ENCODE measurements around the gene GINS2.

DNA sequence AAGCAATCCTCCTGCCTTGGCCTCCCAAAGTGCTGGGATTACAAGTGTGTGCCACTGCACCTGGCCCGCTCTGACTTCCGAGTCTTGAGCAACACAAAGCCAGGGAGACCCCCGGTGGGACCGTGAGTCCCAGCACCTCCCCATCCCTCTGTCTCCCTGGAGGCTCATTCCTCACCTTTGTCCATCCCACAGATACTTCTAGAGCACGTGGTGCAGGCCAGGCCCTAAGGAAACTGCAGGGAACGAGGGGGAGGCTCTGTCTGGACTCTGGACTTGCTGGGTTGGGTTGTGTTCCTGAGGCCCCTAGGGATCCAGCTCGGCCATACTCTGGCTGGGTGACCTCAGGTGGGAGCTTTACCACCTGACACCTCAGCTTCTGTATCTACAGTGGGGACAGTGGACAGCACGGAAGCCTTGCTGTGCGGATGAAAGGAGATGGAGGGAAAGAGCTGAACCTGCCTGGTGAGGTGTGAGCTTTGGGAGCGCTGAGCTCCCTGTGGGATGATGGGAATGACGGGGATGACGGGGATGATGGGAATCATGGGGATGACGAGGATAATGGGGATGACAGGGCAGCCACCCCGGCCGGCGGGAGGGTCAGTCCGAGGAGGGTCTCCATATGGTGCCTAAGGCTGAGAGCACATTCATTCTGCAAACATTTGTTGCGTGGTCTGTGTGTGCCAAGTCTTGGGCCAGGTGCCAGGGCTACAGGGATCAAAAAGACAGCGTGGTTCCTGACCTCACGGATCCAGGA, 35.5 kb upstream of the GINS2 start:
- no peak for TF ChIP-seq POLR2A (IDR thresholded peaks at IDR 0.05; ENCODE audit: low read length)
- no peak for TF ChIP-seq GATA1 (IDR thresholded peaks at IDR 0.05; ENCODE audit: low read depth, low read length)
